ENCODE data around the gene TIMM50.
A peak's percentile ranks its signal among the peaks of the same experiment; 100 is the strongest.
"Not testable (repeated sequence)": the region's sequence is repeated elsewhere in the genome, so short reads cannot be mapped to it uniquely, and the experiment has no call there.

Gene TIMM50

GRCh38 chr19:39469567-39469966, 11.1 kb upstream of the TIMM50 start:
- DNase-seq, result no peak

DNA sequence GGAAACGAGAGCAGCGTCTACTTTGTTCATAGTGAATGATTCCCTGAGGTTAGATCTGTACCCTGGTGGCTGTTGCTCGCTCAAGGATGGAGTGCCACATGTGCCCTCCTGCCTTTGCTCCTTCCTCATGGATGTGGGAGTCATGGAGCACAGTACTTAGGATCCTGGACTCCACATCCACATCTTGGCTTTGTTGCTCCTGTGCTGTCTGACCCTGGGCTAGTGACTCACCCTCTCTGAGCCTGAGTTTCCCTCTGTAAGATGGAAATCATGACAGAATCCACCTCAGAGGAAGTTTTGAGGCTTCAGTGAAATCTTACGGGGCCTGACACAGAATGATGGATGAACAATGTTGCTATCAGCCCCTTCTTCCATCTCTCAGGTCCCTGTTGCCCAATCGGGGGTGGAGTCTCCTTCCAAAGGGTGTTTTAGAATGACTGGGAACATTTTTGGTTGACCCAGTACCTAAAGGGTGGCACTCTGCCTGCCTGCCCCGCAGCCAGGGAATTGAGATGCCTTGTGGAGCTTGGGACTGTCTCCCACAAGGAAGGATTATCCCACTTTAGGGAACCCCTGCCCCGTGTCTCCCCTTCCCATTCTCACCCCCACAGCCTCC, 9.8 kb upstream of the TIMM50 start:
- no peak for DNase-seq

GRCh38 chr19:39471756-39472536, 8.7 kb upstream of the TIMM50 start:
- DNase-seq, result no peak

- no peak for DNase-seq
Observed at GRCh38 chr19:39472746-39473442, 7.7 kb upstream of the TIMM50 start.

DNA sequence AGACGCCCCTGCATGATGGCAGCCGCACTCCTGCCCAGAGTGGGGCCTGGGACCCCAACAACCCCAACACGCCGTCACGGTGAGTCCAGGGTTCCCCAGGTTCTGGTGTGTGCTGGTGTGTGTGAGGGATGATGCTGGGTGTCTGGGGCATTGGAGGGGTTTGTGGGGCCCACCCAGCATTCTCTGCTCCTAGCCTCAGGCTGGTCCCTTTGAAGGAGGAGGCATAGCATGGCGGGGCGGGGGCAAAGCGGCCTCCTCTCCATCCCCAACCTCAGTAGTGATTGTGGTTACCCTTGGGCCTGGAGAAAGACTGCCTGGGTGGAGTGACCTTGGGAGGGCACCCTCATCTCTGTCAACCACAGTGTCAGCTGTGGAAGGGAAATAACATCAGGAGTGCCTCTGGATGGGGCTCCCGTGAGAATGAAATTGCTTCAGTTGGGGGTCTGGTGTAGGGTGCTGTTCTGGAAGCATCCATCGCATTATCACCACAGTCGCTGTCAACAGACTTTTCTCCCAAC, 7.1 kb upstream of the TIMM50 start:
- no peak for DNase-seq

DNA sequence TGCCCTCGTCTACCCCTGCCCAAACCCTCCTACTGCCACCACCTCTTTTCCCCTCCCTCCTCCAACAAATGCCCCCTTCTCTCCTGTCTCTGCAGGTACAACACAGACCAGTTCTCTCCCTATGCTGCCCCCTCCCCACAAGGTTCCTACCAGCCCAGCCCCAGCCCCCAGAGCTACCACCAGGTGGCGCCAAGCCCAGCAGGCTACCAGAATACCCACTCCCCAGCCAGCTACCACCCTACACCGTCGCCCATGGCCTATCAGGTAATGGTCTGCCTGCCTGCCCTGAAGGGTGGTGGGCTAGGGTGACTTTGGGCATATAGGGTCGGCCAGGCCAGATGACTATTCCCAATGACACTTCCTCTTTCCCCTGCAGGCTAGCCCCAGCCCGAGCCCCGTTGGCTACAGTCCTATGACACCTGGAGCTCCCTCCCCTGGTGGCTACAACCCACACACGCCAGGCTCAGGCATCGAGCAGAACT, 6.5 kb upstream of the TIMM50 start:
- peak in 7 of 14 donors; percentile 0 to 33 (median 8) for DNase-seq

DNA sequence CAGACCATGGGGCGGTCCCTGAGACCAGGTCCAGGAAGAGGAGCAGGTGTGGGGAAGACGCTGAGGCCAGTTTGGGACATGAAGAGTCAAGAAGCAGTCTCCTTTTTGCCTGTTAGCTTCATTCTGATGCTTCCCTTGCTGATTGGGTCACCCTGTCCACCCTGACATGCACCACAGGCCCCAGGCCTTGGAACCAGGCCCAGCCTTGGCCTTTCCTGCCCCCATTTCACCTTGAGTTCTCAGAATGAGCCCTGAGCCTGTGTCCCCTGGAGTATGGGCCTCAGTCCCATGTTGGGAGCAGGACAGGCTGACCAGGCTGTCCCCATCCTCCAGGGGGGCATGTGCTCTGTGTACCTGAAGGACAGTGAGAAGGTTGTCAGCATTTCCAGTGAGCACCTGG, 4.9 kb upstream of the TIMM50 start:
- no peak for DNase-seq

GRCh38 chr19:39479319-39479801, 1.3 kb upstream of the TIMM50 start:
- not testable (repeated sequence) for DNase-seq

- DNase-seq, result no peak
Observed at GRCh38 chr19:39479916-39480315, 722 bp upstream of the TIMM50 start.

- no peak for DNase-seq
Observed at GRCh38 chr19:39481229-39481545, 549 bp downstream of the TIMM50 start.

GRCh38 chr19:39481676-39482075, 1.0 kb downstream of the TIMM50 start:
- DNase-seq, result no peak

GRCh38 chr19:39483141-39483540, 2.5 kb downstream of the TIMM50 start:
- DNase-seq, result no peak

GRCh38 chr19:39489756-39490155, 9.1 kb downstream of the TIMM50 start:
- DNase-seq, result no peak

DNA sequence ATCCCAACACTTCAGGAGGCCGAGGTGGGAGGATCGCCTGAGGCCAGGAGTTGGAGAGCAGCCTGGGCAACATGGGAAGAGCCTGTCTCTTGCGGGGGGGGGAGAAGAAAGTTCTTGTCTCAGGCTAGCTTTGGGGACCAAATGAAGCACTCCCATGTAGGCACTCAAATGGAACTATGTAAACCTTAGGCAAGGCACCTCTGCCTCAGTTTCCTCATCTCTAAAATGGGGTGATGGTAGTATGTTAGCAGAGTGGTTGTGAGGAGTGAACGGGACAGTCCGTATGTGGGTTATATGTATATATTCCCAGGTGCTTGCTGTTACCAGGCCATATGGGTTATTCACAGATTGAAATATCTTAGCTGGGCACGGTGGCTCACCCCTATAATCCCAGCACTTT, 11.6 kb downstream of the TIMM50 start:
- no peak for DNase-seq

DNA sequence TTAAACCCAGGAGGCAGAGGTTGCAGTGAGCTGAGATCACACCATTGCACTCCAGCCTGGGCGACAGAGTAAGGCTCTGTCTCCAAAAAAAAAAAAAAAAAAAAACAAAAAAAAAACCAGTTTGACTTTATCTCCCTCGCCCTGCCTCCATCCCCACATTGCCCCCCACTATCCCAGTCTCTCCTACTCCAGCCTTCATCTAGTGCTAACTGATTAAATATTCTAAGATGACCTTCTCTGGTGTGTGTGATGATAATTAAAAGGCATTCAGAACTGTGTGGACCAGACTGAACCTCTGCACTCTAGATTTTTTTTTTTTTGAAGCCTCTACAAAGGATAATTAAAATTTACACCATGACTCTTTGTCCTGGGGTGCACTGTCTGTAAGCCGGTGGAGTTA, 12.2 kb downstream of the TIMM50 start:
- no peak for DNase-seq

GRCh38 chr19:39494661-39495060, 14.0 kb downstream of the TIMM50 start:
- DNase-seq, result no peak

- DNase-seq, result no peak
Observed at GRCh38 chr19:39496063-39496462, 15.4 kb downstream of the TIMM50 start.

GRCh38 chr19:39497701-39497995, 17.0 kb downstream of the TIMM50 start:
- no peak for DNase-seq

- peak in 6 of 14 donors; percentile 7 to 48 (median 22) for DNase-seq
Observed at GRCh38 chr19:39497996-39498797, 17.6 kb downstream of the TIMM50 start.

DNA sequence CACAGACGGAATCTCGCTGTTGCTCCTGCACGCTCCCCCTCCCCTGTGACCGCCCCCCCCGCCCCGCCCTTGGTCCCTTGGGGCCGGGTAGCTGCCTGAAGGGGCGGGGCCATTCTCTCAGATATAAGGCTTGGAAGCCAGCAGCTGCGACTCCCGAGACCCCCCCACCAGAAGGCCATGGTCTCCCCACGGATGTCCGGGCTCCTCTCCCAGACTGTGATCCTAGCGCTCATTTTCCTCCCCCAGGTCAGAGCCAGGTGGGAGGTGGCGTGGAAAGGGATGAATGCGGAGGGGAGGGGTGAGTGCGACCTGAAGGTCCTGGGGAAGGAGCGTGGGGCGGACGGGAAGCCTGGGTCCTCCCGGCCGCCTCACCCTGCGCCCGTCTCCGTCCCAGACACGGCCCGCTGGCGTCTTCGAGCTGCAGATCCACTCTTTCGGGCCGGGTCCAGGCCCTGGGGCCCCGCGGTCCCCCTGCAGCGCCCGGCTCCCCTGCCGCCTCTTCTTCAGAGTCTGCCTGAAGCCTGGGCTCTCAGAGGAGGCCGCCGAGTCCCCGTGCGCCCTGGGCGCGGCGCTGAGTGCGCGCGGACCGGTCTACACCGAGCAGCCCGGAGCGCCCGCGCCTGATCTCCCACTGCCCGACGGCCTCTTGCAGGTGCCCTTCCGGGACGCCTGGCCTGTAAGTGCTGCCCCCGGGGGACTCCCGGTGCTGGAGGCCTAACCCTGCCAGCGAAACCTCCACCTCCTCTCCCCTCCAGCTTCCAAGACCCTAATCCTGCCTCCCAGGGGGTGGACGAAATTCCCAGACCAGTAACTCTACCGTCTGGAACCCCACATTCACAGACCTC, 18.4 kb downstream of the TIMM50 start, which contains the start of gene DLL3:
DLL3 (plus strand) TSS at position 150 of the 845 bp plus-strand sequence; CDS start at position 178, 28 bp downstream.
- DNase-seq, result no peak

DNA sequence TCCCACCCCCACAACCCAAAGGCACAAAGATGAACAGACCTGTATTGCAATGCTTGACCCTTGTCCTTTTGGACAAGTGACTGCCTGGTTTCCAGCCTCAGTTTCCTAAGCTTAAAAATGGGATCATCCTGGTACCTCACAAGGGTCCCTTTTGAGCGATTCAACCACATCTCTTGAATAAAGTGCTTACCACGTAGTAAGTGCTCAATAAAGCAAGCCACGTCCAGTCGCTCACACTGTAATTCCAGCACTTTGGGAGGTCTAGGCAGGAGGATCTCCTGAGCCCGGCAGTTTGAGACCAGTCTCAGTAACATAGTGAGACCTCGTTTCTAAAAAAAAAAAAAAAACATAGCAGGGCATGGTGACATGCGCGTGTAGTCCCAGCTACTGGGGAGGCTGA, 19.3 kb downstream of the TIMM50 start:
- DNase-seq, result no peak

Data from C1 segment of cervical spinal cord (tissue), 14 donors.